ENCODE results near the gene CD226.

DNA sequence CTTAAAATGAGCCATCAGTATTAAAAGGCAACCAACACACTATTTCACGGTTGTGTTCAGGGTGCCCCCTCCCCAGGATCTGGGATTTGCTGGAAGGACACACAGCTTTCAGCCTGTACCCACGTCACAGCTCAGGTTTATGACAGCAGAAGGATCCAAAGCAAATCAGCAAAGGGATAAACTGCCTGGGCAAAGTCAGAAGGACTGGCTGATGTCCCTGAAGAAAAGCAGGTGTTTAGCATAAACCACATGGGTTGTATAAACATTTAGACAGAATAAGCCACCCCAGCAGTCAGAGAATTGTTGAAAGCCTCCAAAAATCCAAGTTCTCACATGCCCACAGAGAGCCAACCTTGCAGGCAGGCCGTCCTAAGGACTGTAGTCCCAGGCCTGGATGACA, 63.9 kb downstream of the CD226 start:
- TF ChIP-seq, protein P1, sequence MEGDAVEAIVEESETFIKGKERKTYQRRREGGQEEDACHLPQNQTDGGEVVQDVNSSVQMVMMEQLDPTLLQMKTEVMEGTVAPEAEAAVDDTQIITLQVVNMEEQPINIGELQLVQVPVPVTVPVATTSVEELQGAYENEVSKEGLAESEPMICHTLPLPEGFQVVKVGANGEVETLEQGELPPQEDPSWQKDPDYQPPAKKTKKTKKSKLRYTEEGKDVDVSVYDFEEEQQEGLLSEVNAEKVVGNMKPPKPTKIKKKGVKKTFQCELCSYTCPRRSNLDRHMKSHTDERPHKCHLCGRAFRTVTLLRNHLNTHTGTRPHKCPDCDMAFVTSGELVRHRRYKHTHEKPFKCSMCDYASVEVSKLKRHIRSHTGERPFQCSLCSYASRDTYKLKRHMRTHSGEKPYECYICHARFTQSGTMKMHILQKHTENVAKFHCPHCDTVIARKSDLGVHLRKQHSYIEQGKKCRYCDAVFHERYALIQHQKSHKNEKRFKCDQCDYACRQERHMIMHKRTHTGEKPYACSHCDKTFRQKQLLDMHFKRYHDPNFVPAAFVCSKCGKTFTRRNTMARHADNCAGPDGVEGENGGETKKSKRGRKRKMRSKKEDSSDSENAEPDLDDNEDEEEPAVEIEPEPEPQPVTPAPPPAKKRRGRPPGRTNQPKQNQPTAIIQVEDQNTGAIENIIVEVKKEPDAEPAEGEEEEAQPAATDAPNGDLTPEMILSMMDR (IDR thresholded peaks at IDR 0.05), result no peak
- TF ChIP-seq POLR2A (IDR thresholded peaks at IDR 0.05), result no peak
